H9 (cell line): ENCODE results near the gene LDLR. TPM values are rescaled to one million over a fixed set of nuclear protein-coding genes. Genes with fewer than 3 reads are reported as not detected.

ENCODE experiments used
- DNase-seq: peaks from one replicate; pipeline ENCODE4 v3.0.0-alpha.2; 2017
- H2AFZ ChIP-seq: one replicate; pipeline ENCODE4 v1.6.1; 2013; ENCODE audit warnings: mild to moderate bottlenecking, low read length, control low read depth, moderate library complexity
- H2AK5ac ChIP-seq: 2 replicates; pipeline ENCODE4 v1.6.1; 2013; ENCODE audit warnings: low read length, control low read depth, mixed read lengths; ENCODE audit not compliant: insufficient read length
- H2BK120ac ChIP-seq: one replicate; pipeline ENCODE4 v1.6.1; 2013; ENCODE audit warnings: low read depth, mild to moderate bottlenecking, low read length, control low read depth, inconsistent platforms; ENCODE audit not compliant: poor library complexity, severe bottlenecking
- H2BK12ac ChIP-seq: 2 replicates; pipeline ENCODE4 v1.6.1; 2013; ENCODE audit warnings: low read length, control low read depth, mixed read lengths, low read depth; ENCODE audit not compliant: insufficient read length
- H2BK15ac ChIP-seq: 2 replicates; pipeline ENCODE4 v1.6.1; 2013; ENCODE audit warnings: low read depth, low read length, control low read depth
- H2BK20ac ChIP-seq: one replicate; pipeline ENCODE4 v1.6.1; 2013; ENCODE audit warnings: low read depth, mild to moderate bottlenecking, low read length, control low read depth, inconsistent platforms; ENCODE audit not compliant: poor library complexity, severe bottlenecking
- H2BK5ac ChIP-seq: 2 replicates; pipeline ENCODE4 v1.6.1; 2013; ENCODE audit warnings: low read length, control low read depth, mixed read lengths; ENCODE audit not compliant: insufficient read length
- H3K14ac ChIP-seq: 2 replicates; pipeline ENCODE4 v1.6.1; 2013; ENCODE audit warnings: low read length, control low read depth; ENCODE audit not compliant: insufficient read depth
- H3K18ac ChIP-seq: 2 replicates; pipeline ENCODE4 v1.6.1; 2013; ENCODE audit warnings: low read depth, mild to moderate bottlenecking, mixed read lengths, low read length, control low read depth; ENCODE audit not compliant: insufficient read length
- H3K23ac ChIP-seq: 2 replicates; pipeline ENCODE4 v1.6.1; 2013; ENCODE audit warnings: low read length, control low read depth, mixed read lengths, low read depth; ENCODE audit not compliant: insufficient read length
- H3K23me2 ChIP-seq: 2 replicates; pipeline ENCODE4 v1.6.1; 2013; ENCODE audit warnings: low read depth, mild to moderate bottlenecking, mixed read lengths, low read length, control low read depth; ENCODE audit not compliant: insufficient read length, poor library complexity, severe bottlenecking
- H3K27ac ChIP-seq: 2 replicates; pipeline ENCODE4 v1.5.1; 2013; ENCODE audit warnings: low read length, control low read depth, mixed read lengths, low read depth; ENCODE audit not compliant: insufficient read length
- H3K27me3 ChIP-seq: 2 replicates; pipeline ENCODE4 v1.6.1; 2013; ENCODE audit warnings: low read length, control low read depth, inconsistent platforms; ENCODE audit not compliant: insufficient read depth
- H3K4ac ChIP-seq: 2 replicates; pipeline ENCODE4 v1.6.1; 2013; ENCODE audit warnings: low read depth, mild to moderate bottlenecking, control low read depth, inconsistent platforms, low read length, moderate library complexity
- H3K4me1 ChIP-seq: 2 replicates; pipeline ENCODE4 v1.6.1; 2013; ENCODE audit warnings: low read length, control low read depth, inconsistent platforms; ENCODE audit not compliant: insufficient read depth
- H3K4me2 ChIP-seq: 2 replicates; pipeline ENCODE4 v1.6.1; 2013; ENCODE audit warnings: low read length, control low read depth, mixed read lengths; ENCODE audit not compliant: insufficient read length, insufficient read depth
- H3K56ac ChIP-seq: 2 replicates; pipeline ENCODE4 v1.6.1; 2013; ENCODE audit warnings: low read depth, mild to moderate bottlenecking, mixed read lengths, low read length, control low read depth; ENCODE audit not compliant: insufficient read length
- H3K79me1 ChIP-seq: 2 replicates; pipeline ENCODE4 v1.6.1; 2013; ENCODE audit warnings: low read depth, mild to moderate bottlenecking, moderate library complexity, low read length, control low read depth, inconsistent platforms; ENCODE audit not compliant: insufficient read depth, poor library complexity, severe bottlenecking
- H3K79me2 ChIP-seq: 2 replicates; pipeline ENCODE4 v1.6.1; 2013; ENCODE audit warnings: low read length, control low read depth, inconsistent platforms; ENCODE audit not compliant: insufficient read depth
- H3K9ac ChIP-seq: 2 replicates; pipeline ENCODE4 v1.6.1; 2013; ENCODE audit warnings: low read length, control low read depth, mixed read lengths; ENCODE audit not compliant: insufficient read length; ENCODE audit errors: extremely low read depth
- H3K9me3 ChIP-seq: one replicate; pipeline ENCODE4 v1.6.1; 2013; ENCODE audit warnings: low read depth, low read length, inconsistent platforms; ENCODE audit not compliant: control insufficient read depth
- H3T11ph ChIP-seq: one replicate; pipeline ENCODE4 v1.6.1; 2013; ENCODE audit warnings: mild to moderate bottlenecking, low read length, control low read depth, inconsistent platforms
- H4K20me1 ChIP-seq: one replicate; pipeline ENCODE4 v1.6.1; 2013; ENCODE audit not compliant: control insufficient read depth, insufficient read length, insufficient read depth
- H4K5ac ChIP-seq: 2 replicates; pipeline ENCODE4 v1.6.1; 2013; ENCODE audit warnings: low read depth, mild to moderate bottlenecking, mixed read lengths, low read length, control low read depth; ENCODE audit not compliant: insufficient read length
- H4K8ac ChIP-seq: replicated peaks from 2 replicates; pipeline ENCODE4 v1.6.1; 2013; ENCODE audit warnings: low read length, control low read depth, mixed read lengths, low read depth; ENCODE audit not compliant: insufficient read length
- H4K91ac ChIP-seq: 2 replicates; pipeline ENCODE4 v1.6.1; 2013; ENCODE audit warnings: low read depth, mild to moderate bottlenecking, moderate library complexity, mixed read lengths, low read length, control low read depth; ENCODE audit not compliant: insufficient read length
- H3K27ac Mint-ChIP-seq, 3 experiments: 2 replicates in 2 of 3; 3 replicates in 1 of 3; pipeline ENCODE4 v1.8.0; 2020 to 2021; ENCODE audit warnings: mixed read lengths in 3 of 3, mild to moderate bottlenecking in 1 of 3, moderate library complexity in 1 of 3
- H3K27me3 Mint-ChIP-seq: 2 replicates; pipeline ENCODE4 v1.8.0; 2021; ENCODE audit warnings: low read depth, mild to moderate bottlenecking, moderate library complexity, mixed read lengths
- H3K36me3 Mint-ChIP-seq, 3 experiments: 2 replicates in 2 of 3; 3 replicates in 1 of 3; pipeline ENCODE4 v1.8.0; 2020 to 2021; ENCODE audit warnings: low read depth in 3 of 3, mixed read lengths in 3 of 3; ENCODE audit not compliant: insufficient read depth in 1 of 3
- H3K4me1 Mint-ChIP-seq, 2 experiments: 2 replicates each; pipeline ENCODE4 v1.8.0; 2020; ENCODE audit warnings: mixed read lengths in 2 of 2
- H3K4me3 Mint-ChIP-seq, 2 experiments: 2 replicates in 1 of 2; 3 replicates in 1 of 2; pipeline ENCODE4 v1.8.0; 2020 to 2021; ENCODE audit warnings: mild to moderate bottlenecking in 2 of 2, mixed read lengths in 2 of 2, moderate library complexity in 1 of 2
- H3K9me3 Mint-ChIP-seq, 2 experiments: 2 replicates in 1 of 2; 3 replicates in 1 of 2; pipeline ENCODE4 v1.8.0; 2020; ENCODE audit warnings: mild to moderate bottlenecking in 2 of 2, mixed read lengths in 2 of 2, moderate library complexity in 1 of 2
- CTCF ChIP-seq: fragments of 200-600 bp; sonication (generic); conservative IDR thresholded peaks from 3 replicates; pipeline ENCODE4 v1.8.0; 2021; ENCODE audit warnings: antibody characterized with exemption, mild to moderate bottlenecking
- WGBS: extraction: QIAGEN DNeasy Blood & Tissue Kit; methylation state at CpG from one replicate; pipeline ENCODE4 v1.1.7; 2013; ENCODE audit warnings: missing lambda C conversion rate, low lambda C conversion rate, mixed read lengths; ENCODE audit not compliant: insufficient read length; ENCODE audit errors: extremely low coverage; 5-methylcytosine and 5-hydroxymethylcytosine counted together
- total RNA-seq: library from RNA; stranded (reverse); gene quantifications from 2 replicates; pipeline ENCODE4 v1.2.1, GENCODE V29; 2021

LDLR gene
- total RNA-seq, 1 experiment from 2014 or later = 92.7 TPM

GRCh38 chr19:11053817-11054195 lies 35.5 kb upstream of the LDLR start:
- Histone ChIP-seq H3K79me2 (no peaks in the 10 kb centered on the region), H2BK5ac (no peak overlapping the region), H2AFZ (no peak overlapping the region), H3K4me2 (no peak overlapping the region), H3K27ac (no peak overlapping the region), H3T11ph (no peak overlapping the region), H4K91ac (no peak overlapping the region), H3K56ac (no peak overlapping the region), H3K9me3 (no peaks in the 10 kb centered on the region), H3K23ac (no peak overlapping the region), H2BK12ac (no peak overlapping the region), H2BK120ac (no peak overlapping the region), H3K9ac (no peak overlapping the region), H2BK15ac (no peak overlapping the region), H2BK20ac (no peak overlapping the region), H3K79me1 (no peaks in the 10 kb centered on the region), H3K14ac (no peak overlapping the region), H3K27me3 (no peaks in the 10 kb centered on the region), H3K4ac (no peak overlapping the region), H3K4me1 (no peaks in the 10 kb centered on the region), H2AK5ac (no peak overlapping the region), H3K23me2 (no peaks in the 10 kb centered on the region), H4K5ac (no peak overlapping the region), H4K8ac (no peak overlapping the region), H4K20me1 (no peaks in the 10 kb centered on the region), H3K18ac (no peak overlapping the region)
- H3K36me3 Mint-ChIP-seq = peaks cover 10 to 57% (median 36%) of the 10 kb centered on the region in 3 experiments; a peak in 6 of 7 replicates
- no peak for TF ChIP-seq CTCF
- no peak overlapping the region for H3K4me3 Mint-ChIP-seq
- H3K9me3 Mint-ChIP-seq = no peaks in the 10 kb centered on the region
- no peak for DNase-seq
- no CpG with 5 or more reads among the region's 4 CpGs for WGBS
- no peaks in the 10 kb centered on the region for H3K27me3 Mint-ChIP-seq
- H3K27ac Mint-ChIP-seq = no peak overlapping the region; a peak in 1 of 7 replicates
- no peaks in the 10 kb centered on the region; a peak in 1 of 4 replicates for H3K4me1 Mint-ChIP-seq
